Limb (tissue), 2 donors: ENCODE data around the gene LY6G6F.
A peak's percentile ranks its signal among the peaks of the same experiment; 100 is the strongest.

Experiments
- DNase-seq, 2 donors: peaks; one replicate each; pipeline ENCODE4 v3.0.0-alpha.2; 2016; ENCODE audit errors: extremely low spot score in 2 of 2

LY6G6F gene, protein sequence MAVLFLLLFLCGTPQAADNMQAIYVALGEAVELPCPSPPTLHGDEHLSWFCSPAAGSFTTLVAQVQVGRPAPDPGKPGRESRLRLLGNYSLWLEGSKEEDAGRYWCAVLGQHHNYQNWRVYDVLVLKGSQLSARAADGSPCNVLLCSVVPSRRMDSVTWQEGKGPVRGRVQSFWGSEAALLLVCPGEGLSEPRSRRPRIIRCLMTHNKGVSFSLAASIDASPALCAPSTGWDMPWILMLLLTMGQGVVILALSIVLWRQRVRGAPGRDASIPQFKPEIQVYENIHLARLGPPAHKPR

GRCh38 chr6:31706599-31706998 lies at the start of gene LY6G6F:
TSS of gene LY6G6F (plus strand) at chr6:31706866. CDS start at chr6:31706907, 41 bp downstream.
- DNase-seq: no peak

- DNase-seq: no peak
Measured at GRCh38 chr6:31657406-31658157, 49.1 kb upstream of the LY6G6F start.

GRCh38 chr6:31658158-31658688 lies 48.4 kb upstream of the LY6G6F start:
- no peak for DNase-seq

DNA sequence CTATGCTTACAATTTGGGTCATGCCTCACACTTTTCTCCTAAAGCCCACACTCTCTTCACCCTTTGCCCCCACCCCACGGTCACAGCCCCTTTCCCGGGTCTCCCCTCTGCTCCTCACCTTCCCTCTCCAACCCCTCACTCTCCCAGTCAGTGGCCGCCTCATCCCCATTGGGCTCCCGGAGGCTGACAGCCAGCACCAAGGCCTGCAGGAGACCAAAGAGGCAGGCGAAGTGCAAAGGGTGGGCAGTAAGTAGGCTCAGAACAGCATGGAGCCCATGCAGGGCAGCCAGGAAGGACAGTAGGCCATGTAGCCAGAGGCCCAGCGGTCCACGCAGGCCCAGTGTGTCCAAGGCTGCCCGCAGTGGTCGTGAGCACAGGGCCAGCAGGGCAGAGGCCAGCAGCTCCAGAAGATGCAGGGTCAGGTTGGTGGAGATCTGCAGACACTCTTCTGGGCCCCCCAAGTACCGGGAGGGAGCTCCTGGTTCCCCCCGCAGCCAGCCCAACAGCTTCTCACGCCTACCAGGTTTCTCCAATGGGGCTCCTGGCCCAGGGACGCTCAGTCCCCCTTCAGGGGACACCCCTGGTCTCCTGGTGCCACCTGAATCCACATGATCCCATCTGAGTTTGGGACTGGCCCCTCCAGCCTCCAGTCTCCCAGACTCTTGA lies 47.5 kb upstream of the LY6G6F start:
- no peak for DNase-seq

DNA sequence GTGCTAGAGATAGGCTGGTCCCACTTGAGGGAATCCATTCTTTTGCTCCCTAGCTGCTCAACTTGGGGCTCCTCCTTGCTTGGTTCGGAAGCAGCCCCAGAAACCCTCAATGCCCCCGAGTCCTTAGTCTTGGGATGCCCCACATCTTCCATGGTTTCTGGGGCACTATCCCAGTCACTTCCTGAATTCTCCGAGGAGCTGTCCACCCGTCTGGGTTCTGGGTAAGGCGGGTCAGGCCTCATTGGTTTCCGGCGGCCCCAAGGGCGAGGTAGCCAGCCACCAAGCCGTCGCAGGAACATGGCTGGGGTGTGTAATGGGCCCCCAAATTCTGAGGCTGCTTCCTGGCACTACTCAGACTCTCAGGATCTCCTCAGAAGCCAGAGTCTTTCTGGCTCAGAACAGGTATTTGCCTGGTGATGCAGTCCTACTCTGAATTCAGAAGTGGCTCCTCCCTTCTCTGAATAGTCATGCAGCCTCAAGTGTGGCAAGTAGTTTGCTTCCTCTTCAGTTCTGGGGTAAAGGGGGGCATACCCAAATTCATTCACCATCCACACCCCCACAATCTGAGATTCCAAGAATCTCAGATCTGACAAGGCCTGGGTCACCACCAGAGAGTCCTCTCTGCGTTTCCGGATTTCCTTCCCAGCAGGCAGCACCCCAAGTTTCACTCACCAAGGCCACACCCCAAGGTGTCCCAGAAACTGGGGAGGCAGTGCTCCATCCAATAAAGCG lies 46.9 kb upstream of the LY6G6F start:
- DNase-seq: no peak

DNA sequence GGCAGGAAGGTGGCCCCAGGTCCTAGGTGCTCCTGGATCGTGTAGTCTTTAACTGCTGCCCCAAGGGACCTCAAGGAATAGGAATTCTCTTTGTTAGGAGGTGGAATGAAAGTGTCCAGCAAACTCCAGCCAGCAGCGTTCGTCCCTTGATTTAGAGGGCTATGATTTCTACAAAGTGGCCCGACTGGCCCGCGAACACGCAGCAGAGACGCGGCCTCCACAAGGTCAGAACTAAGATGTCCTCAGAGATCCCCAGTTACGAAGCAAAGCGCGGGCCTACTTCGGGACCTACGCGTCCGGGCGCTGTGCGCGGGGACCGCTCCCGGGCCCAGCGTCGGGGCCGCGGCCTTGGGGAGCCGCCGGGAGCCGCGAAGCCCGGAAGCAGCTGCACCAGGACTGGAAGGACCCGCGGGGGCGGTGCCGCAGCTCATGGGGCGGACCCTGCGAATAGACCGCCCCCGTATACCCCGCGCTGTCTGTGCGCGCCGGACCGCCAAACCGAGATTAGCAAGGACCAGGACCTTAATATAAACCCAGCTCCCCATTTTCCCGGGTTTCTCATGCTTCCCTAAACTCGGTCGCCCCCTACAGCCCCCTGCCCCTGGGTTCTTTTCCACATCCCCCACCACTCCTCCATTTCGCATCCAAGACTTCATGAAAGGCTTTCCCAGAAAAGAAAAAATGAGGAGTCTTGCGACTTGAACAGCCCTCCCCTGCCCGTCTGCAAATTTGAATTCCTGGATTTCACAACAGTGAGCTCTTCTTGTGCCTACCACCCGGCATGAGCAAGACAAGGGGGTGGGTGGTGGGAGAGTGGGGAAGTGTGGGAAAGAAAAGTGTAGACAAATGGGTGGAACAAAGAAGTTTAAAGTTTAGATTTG lies 46.0 kb upstream of the LY6G6F start, which contains the start of gene C6orf47:
Gene C6orf47, minus strand, starts transcription at position 398 of the 881 bp plus-strand sequence. CDS start 831 bp downstream, outside the sequence.
- peak; percentile 89 to 90 for DNase-seq

DNA sequence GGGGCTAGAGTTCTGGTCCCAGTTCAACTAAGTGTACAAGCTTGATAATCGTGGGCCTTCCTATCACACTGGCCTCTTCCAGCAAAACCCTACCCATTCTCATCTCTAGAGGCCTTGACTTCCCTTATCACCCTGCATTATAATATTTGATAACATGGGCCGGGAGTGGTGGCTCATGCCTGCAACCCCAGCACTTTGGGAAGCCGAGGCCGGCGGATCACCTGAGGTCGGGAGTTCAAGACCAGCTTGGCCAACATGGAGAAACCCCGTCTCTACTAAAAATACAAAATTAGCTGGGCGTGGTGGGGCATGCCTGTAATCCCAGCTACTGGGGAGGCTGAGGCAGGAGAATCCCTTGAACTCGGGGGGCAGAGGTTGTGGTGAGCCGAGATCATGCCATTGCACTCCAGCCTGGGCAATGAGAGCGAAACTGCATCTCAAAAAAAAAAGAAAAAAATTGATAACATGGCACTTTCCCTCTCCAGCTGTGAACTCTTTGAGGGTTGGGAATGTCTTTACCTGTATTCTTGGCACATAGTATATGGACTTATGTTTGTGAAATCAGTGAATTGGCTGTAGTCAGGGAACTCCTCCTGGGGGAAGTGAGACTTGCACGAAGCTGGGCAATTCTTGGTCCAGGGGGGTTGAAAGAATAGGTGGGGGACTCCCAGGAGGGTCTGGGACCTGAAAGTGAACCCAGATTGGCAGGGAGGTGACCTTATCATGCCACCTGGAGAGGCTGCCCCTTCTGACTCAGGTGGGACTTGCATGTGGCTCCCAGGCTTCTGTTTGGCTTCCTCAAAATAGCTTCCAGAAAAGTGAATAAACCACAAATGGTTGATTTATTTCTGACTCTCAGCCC lies 45.2 kb upstream of the LY6G6F start:
- no peak for DNase-seq

DNA sequence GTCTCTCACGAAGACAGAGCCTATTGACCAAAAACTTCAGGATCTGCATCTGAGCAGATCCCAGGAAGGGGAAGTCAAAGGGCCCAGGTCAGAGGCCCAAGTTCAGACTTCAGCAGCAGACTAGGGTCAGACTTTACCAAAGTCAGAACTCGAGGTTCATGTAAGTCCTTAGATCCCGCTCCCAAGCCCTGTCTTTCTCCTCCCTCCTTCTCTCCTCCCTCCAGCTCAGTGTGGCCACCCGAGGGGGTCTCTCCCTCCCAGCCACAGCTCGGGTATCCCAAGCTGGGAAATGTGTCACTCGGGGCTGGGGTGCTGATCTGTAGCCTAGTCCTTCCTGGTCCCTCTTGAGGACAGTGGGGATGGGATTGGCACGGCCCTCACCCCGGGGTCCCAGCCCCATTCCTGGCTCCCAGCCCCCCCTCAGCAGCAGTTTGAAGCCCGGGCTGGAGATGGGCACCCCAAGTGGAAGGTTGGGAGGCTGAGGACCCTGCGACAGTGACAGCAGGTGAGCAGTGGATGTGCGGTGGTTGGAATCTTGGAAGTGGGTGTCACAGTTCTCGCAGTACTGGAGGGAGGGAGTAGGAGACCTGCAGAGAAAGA lies 44.4 kb upstream of the LY6G6F start:
- DNase-seq: no peak

DNA sequence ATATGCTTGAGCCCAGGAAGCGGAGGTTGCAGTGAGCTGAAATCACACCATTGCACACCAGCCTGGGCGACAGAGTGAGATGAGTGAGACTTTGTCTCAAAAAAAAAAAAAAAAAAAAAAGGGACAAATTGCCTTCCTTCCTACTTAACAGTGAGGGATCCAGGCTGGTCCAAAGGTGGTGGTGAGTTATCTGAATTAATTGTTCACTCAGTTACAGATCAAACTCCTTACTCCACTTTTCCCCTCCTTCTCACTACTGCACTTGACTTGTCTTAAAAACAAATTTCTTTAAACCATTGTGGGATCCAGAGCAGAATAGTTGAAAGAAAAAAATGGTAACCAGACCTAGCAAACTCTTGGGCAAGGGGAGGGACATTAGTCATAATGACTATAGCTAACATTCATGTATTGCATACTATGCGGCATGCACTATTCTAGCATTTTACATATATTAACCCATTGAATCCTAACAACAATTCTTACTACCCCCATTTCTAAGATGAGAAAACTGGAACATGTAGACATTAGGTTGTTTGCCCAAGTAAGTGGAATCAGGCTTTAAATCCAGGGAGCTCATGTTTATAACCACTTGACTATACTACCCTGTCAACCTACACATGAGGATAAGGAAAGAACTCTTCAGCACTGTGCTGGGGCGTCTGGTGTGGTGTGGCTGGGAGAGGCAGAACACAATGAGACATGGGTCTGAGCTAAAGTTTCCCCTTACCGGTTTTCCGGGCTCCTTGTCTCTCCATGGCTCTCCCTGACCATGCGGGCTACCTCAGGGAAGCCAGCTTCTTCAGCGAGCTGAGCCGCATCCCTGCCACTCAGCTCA lies 43.3 kb upstream of the LY6G6F start:
- DNase-seq: no peak

- DNase-seq: no peak
Measured at GRCh38 chr6:31663961-31664789, 42.5 kb upstream of the LY6G6F start.

GRCh38 chr6:31664790-31665500 lies 41.7 kb upstream of the LY6G6F start, which contains the start of gene GPANK1:
TSS of gene GPANK1 (minus strand) at chr6:31664997. CDS start at chr6:31664478, 519 bp downstream.
- DNase-seq: peak; percentile 85 to 97

DNA sequence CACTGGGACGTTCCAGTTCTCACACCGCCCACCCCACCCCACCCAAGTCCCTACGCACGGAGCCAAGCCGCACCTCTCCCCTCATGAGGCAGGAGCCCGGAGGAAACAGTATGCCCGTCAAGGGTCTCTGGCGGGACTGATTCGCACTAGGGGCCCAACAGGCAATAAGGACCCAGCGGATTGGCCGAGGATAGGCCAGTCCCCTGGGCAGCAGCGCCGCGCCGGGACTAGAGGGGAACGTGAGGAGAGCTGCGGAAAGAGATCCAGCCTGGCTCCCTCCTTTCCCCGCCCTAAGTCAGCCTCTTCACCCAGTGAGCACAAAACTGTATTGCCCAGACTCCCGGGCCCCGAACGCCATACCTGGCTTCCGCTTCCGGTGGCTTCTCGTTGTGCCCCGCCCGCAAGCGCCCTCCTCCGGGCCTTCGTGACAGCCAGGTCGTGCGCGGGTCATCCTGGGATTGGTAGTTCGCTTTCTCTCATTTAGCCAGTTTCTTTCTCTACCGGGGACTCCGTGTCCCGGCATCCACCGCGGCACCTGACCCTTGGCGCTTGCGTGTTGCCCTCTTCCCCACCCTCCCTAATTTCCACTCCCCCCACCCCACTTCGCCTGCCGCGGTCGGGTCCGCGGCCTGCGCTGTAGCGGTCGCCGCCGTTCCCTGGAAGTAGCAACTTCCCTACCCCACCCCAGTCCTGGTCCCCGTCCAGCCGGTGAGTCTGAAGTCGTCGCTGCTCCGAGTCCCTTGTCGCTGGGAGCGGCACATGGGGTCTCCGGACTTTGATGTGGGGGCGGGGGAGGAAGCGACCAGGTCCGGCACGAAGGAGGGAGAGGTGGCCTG lies 40.9 kb upstream of the LY6G6F start, which contains the start of gene CSNK2B:
Gene CSNK2B, plus strand, starts transcription at position 580 of the 836 bp plus-strand sequence. CDS start 752 bp downstream, outside the sequence.
- DNase-seq: peak; percentile 98 to 99

DNA sequence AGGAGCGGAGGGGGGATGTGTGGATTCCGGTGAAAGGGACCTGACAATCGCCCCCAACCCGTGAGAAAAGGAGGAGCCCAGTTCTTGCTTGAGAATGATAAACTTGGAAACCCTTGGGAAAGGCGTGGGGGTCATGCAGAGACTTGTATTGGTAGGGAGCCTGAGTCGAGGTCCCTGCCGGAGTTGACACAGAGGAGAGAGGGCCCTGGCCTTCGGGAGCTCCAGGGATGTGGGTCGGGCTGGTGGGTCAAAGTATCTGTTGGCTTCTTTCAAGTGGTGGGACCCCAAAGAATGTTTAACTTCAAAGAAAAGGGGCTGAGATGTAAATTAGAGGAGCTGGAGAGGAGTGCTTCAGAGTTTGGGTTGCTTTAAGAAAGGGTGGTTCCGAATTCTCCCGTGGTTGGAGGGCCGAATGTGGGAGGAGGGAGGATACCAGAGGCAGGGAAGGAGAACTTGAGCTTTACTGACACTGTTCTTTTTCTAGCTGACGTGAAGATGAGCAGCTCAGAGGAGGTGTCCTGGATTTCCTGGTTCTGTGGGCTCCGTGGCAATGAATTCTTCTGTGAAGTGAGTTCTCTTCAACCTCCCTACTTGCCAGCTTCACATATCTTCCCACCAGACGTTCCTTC lies 40.2 kb upstream of the LY6G6F start:
- no peak for DNase-seq

- no peak for DNase-seq
Measured at GRCh38 chr6:31669676-31670075, 37.0 kb upstream of the LY6G6F start, which contains the start of gene LY6G5B. TSS of gene LY6G5B (plus strand) at chr6:31669976. CDS start at chr6:31670951, 975 bp downstream.
